Endodermal cell (in vitro differentiated cells): Measurements from ENCODE around the gene OPA1. TPM values are rescaled to one million over a fixed set of nuclear protein-coding genes. Genes with fewer than 3 reads are reported as not detected.

Experiments
- DNase-seq: peaks from one replicate; pipeline ENCODE4 v3.0.0-alpha.2; 2017
- H3K27ac ChIP-seq: 2 replicates; pipeline ENCODE4 v1.5.1; 2013; ENCODE audit warnings: mild to moderate bottlenecking, low read depth, low read length, moderate library complexity
- H3K27me3 ChIP-seq: 2 replicates; pipeline ENCODE4 v1.6.1; 2013; ENCODE audit warnings: mild to moderate bottlenecking, low read length, moderate library complexity; ENCODE audit not compliant: insufficient read depth, control insufficient read depth, poor library complexity, severe bottlenecking
- H3K36me3 ChIP-seq: 2 replicates; pipeline ENCODE4 v1.7.0; 2013; ENCODE audit warnings: mild to moderate bottlenecking, low read length, moderate library complexity; ENCODE audit not compliant: control insufficient read depth, insufficient read depth
- H3K4me1 ChIP-seq: one replicate; pipeline ENCODE4 v1.7.0; 2013; ENCODE audit warnings: low read length; ENCODE audit not compliant: control insufficient read depth, insufficient read depth
- H3K4me3 ChIP-seq: 2 replicates; pipeline ENCODE4 v1.5.1; 2013; ENCODE audit warnings: mild to moderate bottlenecking, low read length, moderate library complexity
- H3K9ac ChIP-seq: 2 replicates; pipeline ENCODE4 v1.6.1; 2013; ENCODE audit warnings: mild to moderate bottlenecking, low read length, moderate library complexity; ENCODE audit not compliant: poor library complexity, severe bottlenecking; ENCODE audit errors: extremely low read depth
- H3K9me3 ChIP-seq: 2 replicates; pipeline ENCODE4 v1.6.1; 2013; ENCODE audit warnings: mild to moderate bottlenecking, low read length, moderate library complexity; ENCODE audit not compliant: control insufficient read depth
- H3K27ac Mint-ChIP-seq: 2 replicates; pipeline ENCODE4 v1.8.0; 2020; ENCODE audit warnings: mixed read lengths
- H3K27me3 Mint-ChIP-seq: 2 replicates; pipeline ENCODE4 v1.8.0; 2021; ENCODE audit warnings: mild to moderate bottlenecking, mixed read lengths; ENCODE audit not compliant: insufficient read depth
- H3K36me3 Mint-ChIP-seq: 2 replicates; pipeline ENCODE4 v1.8.0; 2020; ENCODE audit warnings: low read depth, mixed read lengths
- H3K4me1 Mint-ChIP-seq: 2 replicates; pipeline ENCODE4 v1.8.0; 2020; ENCODE audit warnings: mixed read lengths
- H3K4me3 Mint-ChIP-seq: 2 replicates; pipeline ENCODE4 v1.8.0; 2020; ENCODE audit warnings: mild to moderate bottlenecking, moderate library complexity, mixed read lengths
- H3K9me3 Mint-ChIP-seq: 2 replicates; pipeline ENCODE4 v1.8.0; 2020; ENCODE audit warnings: mild to moderate bottlenecking, mixed read lengths
- WGBS, 2 experiments: methylation state at CpG; one replicate each; pipeline versions ENCODE4 v1.1.5 to v1.1.7; 2013; ENCODE audit warnings: missing lambda C conversion rate in 2 of 2, mixed read lengths in 1 of 2; ENCODE audit not compliant: insufficient coverage in 1 of 2, insufficient read length in 1 of 2; 5-methylcytosine and 5-hydroxymethylcytosine counted together
- total RNA-seq, 2 donors: library from RNA; stranded (reverse); fragmentation: NEBNext Ultra II Directional in 1 of 2; extraction: Animal tissue kit (Norgen Biotek cat#: 25700) in 1 of 2; gene quantifications; 2 replicates in 1 of 2; 3 replicates in 1 of 2; pipeline ENCODE4 v1.2.1, GENCODE V29; 2021
- TF ChIP-seq, protein P1 (sequence below): fragments of 200-600 bp; sonication (generic); conservative IDR thresholded peaks from 2 replicates; pipeline ENCODE4 v1.5.0; 2021; ENCODE audit warnings: antibody characterized with exemption, mild to moderate bottlenecking

The OPA1 gene
- total RNA-seq, 2 donors from 2014 or later = 61.5 to 69.4 TPM

- Mint-ChIP-seq H3K27ac (no peak overlapping the region), H3K36me3 (no peaks in the 10 kb centered on the region), H3K4me3 (no peak overlapping the region), H3K27me3 (peaks cover 7% of the 10 kb centered on the region), H3K4me1 (no peaks in the 10 kb centered on the region), H3K9me3 (peaks cover 3% of the 10 kb centered on the region)
- Histone ChIP-seq H3K9me3 (no peaks in the 10 kb centered on the region), H3K4me1 (no peaks in the 10 kb centered on the region), H3K27ac (no peak overlapping the region), H3K4me3 (no peak overlapping the region), H3K36me3 (no peaks in the 10 kb centered on the region), H3K9ac (no peak overlapping the region), H3K27me3 (no peaks in the 10 kb centered on the region)
- no peak for DNase-seq
- no CpG with 5 or more reads among the region's 1 CpG for WGBS, 2 experiments
- TF ChIP-seq, protein P1, sequence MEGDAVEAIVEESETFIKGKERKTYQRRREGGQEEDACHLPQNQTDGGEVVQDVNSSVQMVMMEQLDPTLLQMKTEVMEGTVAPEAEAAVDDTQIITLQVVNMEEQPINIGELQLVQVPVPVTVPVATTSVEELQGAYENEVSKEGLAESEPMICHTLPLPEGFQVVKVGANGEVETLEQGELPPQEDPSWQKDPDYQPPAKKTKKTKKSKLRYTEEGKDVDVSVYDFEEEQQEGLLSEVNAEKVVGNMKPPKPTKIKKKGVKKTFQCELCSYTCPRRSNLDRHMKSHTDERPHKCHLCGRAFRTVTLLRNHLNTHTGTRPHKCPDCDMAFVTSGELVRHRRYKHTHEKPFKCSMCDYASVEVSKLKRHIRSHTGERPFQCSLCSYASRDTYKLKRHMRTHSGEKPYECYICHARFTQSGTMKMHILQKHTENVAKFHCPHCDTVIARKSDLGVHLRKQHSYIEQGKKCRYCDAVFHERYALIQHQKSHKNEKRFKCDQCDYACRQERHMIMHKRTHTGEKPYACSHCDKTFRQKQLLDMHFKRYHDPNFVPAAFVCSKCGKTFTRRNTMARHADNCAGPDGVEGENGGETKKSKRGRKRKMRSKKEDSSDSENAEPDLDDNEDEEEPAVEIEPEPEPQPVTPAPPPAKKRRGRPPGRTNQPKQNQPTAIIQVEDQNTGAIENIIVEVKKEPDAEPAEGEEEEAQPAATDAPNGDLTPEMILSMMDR = no peak
These were observed 3.4 kb upstream of the OPA1 start for GRCh38 chr3:193589616-193590015.

DNA sequence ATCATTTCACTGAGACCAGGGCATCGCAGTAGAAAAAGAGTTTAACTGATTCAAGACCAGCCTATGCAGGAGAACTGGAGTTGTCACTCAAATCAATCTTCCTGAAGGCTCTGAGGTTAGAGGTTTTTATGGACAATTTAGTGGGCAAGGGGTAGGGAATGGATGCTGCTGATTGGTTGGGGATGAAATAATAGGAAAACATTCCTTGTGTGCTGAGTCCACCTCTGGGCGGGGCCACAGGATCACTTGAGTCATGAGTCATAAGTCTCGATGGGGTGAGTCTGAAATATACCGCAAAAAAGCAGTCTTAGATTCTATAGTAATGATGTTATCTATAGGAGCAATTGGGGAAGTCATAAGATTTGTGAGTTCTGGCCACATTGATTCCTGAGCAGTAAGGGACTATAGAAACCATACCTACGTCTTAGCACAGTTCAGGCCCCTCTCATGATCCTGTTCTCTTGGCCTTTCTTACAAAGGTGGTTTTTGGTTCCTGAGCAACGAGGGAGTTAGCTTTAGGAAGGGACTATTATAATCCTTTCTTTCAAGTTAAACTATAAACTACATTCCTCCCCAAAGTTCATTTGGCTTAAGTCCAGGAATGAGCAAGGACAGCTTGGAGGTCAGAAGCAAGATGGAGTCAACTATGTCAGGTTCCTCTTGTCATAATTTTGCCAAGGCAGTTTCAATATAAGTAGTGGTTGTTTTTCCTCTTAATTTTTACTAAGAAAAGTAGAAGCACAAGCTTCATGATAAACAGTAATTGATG is 2.7 kb upstream of the OPA1 start:
- Mint-ChIP-seq H3K27ac (no peak overlapping the region), H3K4me1 (peaks cover 2% of the 10 kb centered on the region), H3K4me3 (no peak overlapping the region), H3K36me3 (no peaks in the 10 kb centered on the region), H3K9me3 (no peaks in the 10 kb centered on the region), H3K27me3 (peaks cover 7% of the 10 kb centered on the region)
- no peak overlapping the region for H3K4me3 ChIP-seq
- 90 to 94% methylated on average over 5 to 6 of the region's 6 CpGs for WGBS, 2 experiments
- no peak overlapping the region for H3K27ac ChIP-seq
- no peak for DNase-seq
- no peaks in the 10 kb centered on the region for H3K27me3 ChIP-seq
- H3K9me3 ChIP-seq = no peaks in the 10 kb centered on the region
- TF ChIP-seq, protein P1 = no peak
- no peaks in the 10 kb centered on the region for H3K4me1 ChIP-seq
- no peaks in the 10 kb centered on the region for H3K36me3 ChIP-seq
- H3K9ac ChIP-seq = no peak overlapping the region

DNA sequence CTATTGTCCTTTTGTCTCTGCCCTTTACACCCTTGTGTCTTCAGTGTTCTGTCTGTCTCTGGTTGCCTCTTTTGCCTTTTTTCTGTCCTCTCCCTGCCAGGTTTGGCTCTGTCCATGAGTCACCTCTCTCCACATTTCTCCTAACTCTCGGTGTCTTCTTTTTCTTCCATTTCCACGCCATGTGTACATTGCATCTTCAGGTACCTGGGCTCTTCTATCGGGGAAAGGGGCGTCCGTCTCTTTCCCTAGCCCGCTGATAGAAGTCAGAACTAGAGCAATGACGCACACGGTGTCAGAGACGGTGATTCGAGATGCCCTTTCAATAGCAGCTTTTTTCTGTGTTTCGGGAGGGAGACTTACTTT is 641 bp downstream of the OPA1 start:
- Mint-ChIP-seq H3K27ac (peak overlapping the region; percentile 92), H3K36me3 (peaks cover 20% of the 10 kb centered on the region), H3K4me1 (peaks cover 18% of the 10 kb centered on the region), H3K4me3 (peak overlapping the region; percentile 85), H3K27me3 (peaks cover 7% of the 10 kb centered on the region), H3K9me3 (no peaks in the 10 kb centered on the region)
- Histone ChIP-seq H3K27ac (peak overlapping the region; percentile 58), H3K9ac (peak overlapping the region; percentile 74), H3K36me3 (peaks cover 12% of the 10 kb centered on the region), H3K4me1 (no peaks in the 10 kb centered on the region), H3K4me3 (peak overlapping the region; percentile 99), H3K9me3 (no peaks in the 10 kb centered on the region), H3K27me3 (no peaks in the 10 kb centered on the region)
- TF ChIP-seq, protein P1 = no peak
- WGBS, 2 experiments = 0 to 1% methylated on average over 8 to 11 of the region's 11 CpGs
- DNase-seq = no peak
